Raji (cell line): ENCODE results near the gene TMEM59.

Experiments
- POLR2A ChIP-seq: IDR thresholded peaks from 2 replicates; pipeline ENCODE4 v1.6.1; 2011; ENCODE audit warnings: low read depth, low read length, control low read depth; ENCODE audit not compliant: insufficient read depth

Gene TMEM59

GRCh38 chr1:54004481-54005049, 48.4 kb downstream of the TMEM59 start:
- TF ChIP-seq POLR2A, result no peak

GRCh38 chr1:54003249-54003646, 49.8 kb downstream of the TMEM59 start:
- TF ChIP-seq POLR2A, result no peak

- no peak for TF ChIP-seq POLR2A
Measured at GRCh38 chr1:54002544-54003248, 50.3 kb downstream of the TMEM59 start.

- no peak for TF ChIP-seq POLR2A
Measured at GRCh38 chr1:54001591-54001990, 51.4 kb downstream of the TMEM59 start.

- no peak for TF ChIP-seq POLR2A
Measured at GRCh38 chr1:53999920-54000319, 53.1 kb downstream of the TMEM59 start.

GRCh38 chr1:53998223-53998622, 54.8 kb downstream of the TMEM59 start:
- TF ChIP-seq POLR2A, result no peak

GRCh38 chr1:53995683-53996082, 57.3 kb downstream of the TMEM59 start:
- no peak for TF ChIP-seq POLR2A

GRCh38 chr1:53992085-53992874, 60.7 kb downstream of the TMEM59 start:
- no peak for TF ChIP-seq POLR2A

GRCh38 chr1:53987880-53988279, 65.1 kb downstream of the TMEM59 start:
- no peak for TF ChIP-seq POLR2A

- TF ChIP-seq POLR2A, result no peak
Measured at GRCh38 chr1:53986458-53986857, 66.5 kb downstream of the TMEM59 start.

- no peak for TF ChIP-seq POLR2A
Measured at GRCh38 chr1:53984726-53985125, 68.3 kb downstream of the TMEM59 start.

GRCh38 chr1:53982763-53983104, 70.3 kb downstream of the TMEM59 start:
- no peak for TF ChIP-seq POLR2A

- no peak for TF ChIP-seq POLR2A
Measured at GRCh38 chr1:53982034-53982762, 70.8 kb downstream of the TMEM59 start.

- TF ChIP-seq POLR2A, result no peak
Measured at GRCh38 chr1:53981220-53981619, 71.8 kb downstream of the TMEM59 start.

- TF ChIP-seq POLR2A, result no peak
Measured at GRCh38 chr1:53979712-53980450, 73.1 kb downstream of the TMEM59 start.
